H1 (cell line): ENCODE results near the gene AHRR.

ENCODE experiments used
- POLR2A ChIP-seq, 2 experiments: IDR thresholded peaks; 1 replicate in 1 of 2; 2 replicates in 1 of 2; pipeline ENCODE4 v1.6.1; 2011; ENCODE audit warnings: low read depth in 2 of 2, low read length in 2 of 2, mild to moderate bottlenecking in 2 of 2; ENCODE audit errors: control extremely low read depth in 1 of 2
- RAD21 ChIP-seq, 2 experiments: IDR thresholded peaks in 1 of 2; conservative IDR thresholded peaks in 1 of 2; 2 replicates each; pipeline ENCODE4 v1.6.1; 2011; ENCODE audit warnings: low read depth in 2 of 2, low read length in 2 of 2, improper control_type of control experiment in 1 of 2, inconsistent platforms in 1 of 2, mild to moderate bottlenecking in 1 of 2, moderate library complexity in 1 of 2
- SRF ChIP-seq: IDR thresholded peaks from 2 replicates; pipeline ENCODE4 v1.6.1; 2011; ENCODE audit warnings: mild to moderate bottlenecking, low read depth, low read length, moderate library complexity
- TAF1 ChIP-seq: IDR thresholded peaks from 2 replicates; pipeline ENCODE4 v1.6.1; 2011; ENCODE audit warnings: mild to moderate bottlenecking, low read depth, low read length
- TF ChIP-seq, protein P1 (sequence below): IDR thresholded peaks from 2 replicates; pipeline ENCODE4 v1.6.1; 2012; ENCODE audit warnings: inconsistent platforms

DNA sequence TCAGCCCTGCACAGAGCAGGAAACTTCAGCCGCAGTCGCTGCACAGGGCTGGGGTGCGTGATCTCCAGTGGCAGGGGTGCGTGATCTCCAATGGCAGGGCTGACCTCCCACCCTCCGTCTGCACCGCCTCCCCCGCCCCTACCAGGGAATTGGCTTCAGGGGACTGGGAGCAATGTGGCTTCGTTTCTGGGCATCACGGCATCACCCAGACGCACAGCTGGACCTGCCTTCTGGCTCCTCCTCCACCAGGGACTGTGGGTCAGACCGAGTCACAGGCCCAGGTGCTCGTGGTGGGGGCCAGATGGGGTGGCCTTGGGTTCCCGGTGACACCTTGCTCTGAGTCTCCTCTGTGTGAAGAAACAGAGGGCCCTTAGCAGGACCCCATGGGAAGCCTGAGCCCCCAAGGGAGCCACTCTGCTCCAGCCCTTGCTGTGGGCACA is 51.1 kb downstream of the AHRR start:
- TF ChIP-seq TAF1, result no peak
- TF ChIP-seq, protein P1, sequence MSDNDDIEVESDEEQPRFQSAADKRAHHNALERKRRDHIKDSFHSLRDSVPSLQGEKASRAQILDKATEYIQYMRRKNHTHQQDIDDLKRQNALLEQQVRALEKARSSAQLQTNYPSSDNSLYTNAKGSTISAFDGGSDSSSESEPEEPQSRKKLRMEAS, result no peak
- TF ChIP-seq RAD21 (IDR thresholded peaks at IDR 0.05 in 1 of 2, conservative IDR thresholded peaks at IDR 0.05 in 1 of 2; ENCODE audit: low read depth in 2 of 2, low read length in 2 of 2), result no peak
- TF ChIP-seq POLR2A (IDR thresholded peaks at IDR 0.05; ENCODE audit: control extremely low read depth in 1 of 2, low read depth in 2 of 2, low read length in 2 of 2), result no peak
- no peak for TF ChIP-seq SRF
